ENCODE data around the gene OTOG. TPM values are rescaled to one million over a fixed set of nuclear protein-coding genes. Genes with fewer than 3 reads are reported as not detected.

OTOG gene
- total RNA-seq, 1 experiment from 2014 or later, result not detected

GRCh38 chr11:17658211-17658610, 111.2 kb downstream of the OTOG start:
- Histone ChIP-seq H3K36me3 (ENCODE audit: low read depth) (no peaks in the 10 kb centered on the region), H3K4me3 (no peak overlapping the region), H3K4me2 (no peak overlapping the region), H3K4me1 (replicated peaks; ENCODE audit: insufficient read depth) (no peaks in the 10 kb centered on the region), H3K9me2 (ENCODE audit: insufficient read depth) (no peaks in the 10 kb centered on the region), H3K79me2 (ENCODE audit: low read depth) (no peaks in the 10 kb centered on the region), H3F3A (ENCODE audit: insufficient read depth, low read depth) (no peaks in the 10 kb centered on the region), H3K27ac (no peak overlapping the region), H3K27me3 (ENCODE audit: insufficient read depth, low read depth) (peaks cover 3% of the 10 kb centered on the region; the same call in 1 of the 2 replicates), H2AFZ (no peak overlapping the region), H4K20me1 (ENCODE audit: insufficient read depth) (no peaks in the 10 kb centered on the region), H3K9me3 (ENCODE audit: insufficient read depth, low read depth) (no peaks in the 10 kb centered on the region; the same call in 1 of the 2 replicates)
- POLR2A ChIA-PET (ENCODE audit: unreplicated experiment), result no interaction called here
- TF ChIP-seq, protein P1, sequence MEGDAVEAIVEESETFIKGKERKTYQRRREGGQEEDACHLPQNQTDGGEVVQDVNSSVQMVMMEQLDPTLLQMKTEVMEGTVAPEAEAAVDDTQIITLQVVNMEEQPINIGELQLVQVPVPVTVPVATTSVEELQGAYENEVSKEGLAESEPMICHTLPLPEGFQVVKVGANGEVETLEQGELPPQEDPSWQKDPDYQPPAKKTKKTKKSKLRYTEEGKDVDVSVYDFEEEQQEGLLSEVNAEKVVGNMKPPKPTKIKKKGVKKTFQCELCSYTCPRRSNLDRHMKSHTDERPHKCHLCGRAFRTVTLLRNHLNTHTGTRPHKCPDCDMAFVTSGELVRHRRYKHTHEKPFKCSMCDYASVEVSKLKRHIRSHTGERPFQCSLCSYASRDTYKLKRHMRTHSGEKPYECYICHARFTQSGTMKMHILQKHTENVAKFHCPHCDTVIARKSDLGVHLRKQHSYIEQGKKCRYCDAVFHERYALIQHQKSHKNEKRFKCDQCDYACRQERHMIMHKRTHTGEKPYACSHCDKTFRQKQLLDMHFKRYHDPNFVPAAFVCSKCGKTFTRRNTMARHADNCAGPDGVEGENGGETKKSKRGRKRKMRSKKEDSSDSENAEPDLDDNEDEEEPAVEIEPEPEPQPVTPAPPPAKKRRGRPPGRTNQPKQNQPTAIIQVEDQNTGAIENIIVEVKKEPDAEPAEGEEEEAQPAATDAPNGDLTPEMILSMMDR (conservative IDR thresholded peaks at IDR 0.05), result no peak
- no peak for TF ChIP-seq EZH2 (IDR thresholded peaks at IDR 0.05; ENCODE audit: low read depth)
- CTCF ChIA-PET, result no interaction called here
- intact Hi-C loops (cut with micrococcal nuclease; ENCODE audit: unreplicated experiment), result no loop called here
- no peak for DNase-seq
- no TSS peak for BruUV-seq (replicated peaks)

DNA sequence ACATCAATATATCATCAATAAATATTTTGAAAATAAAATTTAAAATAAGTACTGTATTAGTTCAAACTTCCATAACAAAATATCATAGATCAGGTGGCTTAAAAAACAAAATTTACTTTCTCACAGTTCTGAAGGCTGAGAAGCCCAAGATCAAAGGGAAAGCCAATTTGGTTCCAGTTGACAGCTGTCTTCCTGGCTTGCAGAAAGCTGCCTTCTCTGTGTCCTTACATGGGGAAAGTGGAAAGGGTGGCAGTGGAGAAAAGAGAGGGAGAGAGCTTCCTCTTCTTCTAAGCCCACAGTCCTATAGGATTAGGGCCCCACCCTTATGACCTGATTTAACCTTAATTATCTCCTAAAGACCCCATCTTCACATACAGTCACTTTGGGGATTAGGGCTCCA, 121.1 kb downstream of the OTOG start:
- H3K27ac ChIP-seq, result no peak overlapping the region
- no peaks in the 10 kb centered on the region for H3K4me1 ChIP-seq (replicated peaks; ENCODE audit: insufficient read depth)
- CTCF ChIA-PET, result no interaction called here

DNA sequence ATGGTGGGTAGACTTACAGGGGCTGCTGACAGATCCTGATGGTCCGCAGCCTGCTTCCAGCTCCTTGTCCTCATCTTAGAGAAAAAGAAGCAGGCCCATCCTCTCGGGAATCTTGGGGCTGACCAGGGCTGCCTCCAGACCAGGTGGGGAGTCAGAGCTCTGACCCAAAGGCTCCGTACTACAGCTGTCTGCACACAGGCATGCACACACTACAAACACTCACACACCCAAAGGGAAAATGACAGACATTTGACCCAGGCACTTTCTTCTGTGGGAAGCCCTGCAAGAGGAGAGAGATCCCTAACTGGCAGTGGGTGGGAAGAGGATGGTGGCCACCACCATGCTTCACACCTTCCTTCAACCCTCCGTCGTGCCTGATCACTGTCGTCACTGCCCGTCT, 125.4 kb downstream of the OTOG start:
- CTCF ChIA-PET, result no interaction called here

More for the DNA sequence above, 121.1 kb downstream of the OTOG start:
- H3F3A ChIP-seq (ENCODE audit: insufficient read depth, low read depth), result no peaks in the 10 kb centered on the region
- BruUV-seq (replicated peaks), result no TSS peak
- intact Hi-C loops (cut with micrococcal nuclease; ENCODE audit: unreplicated experiment), result no loop called here
- no peak overlapping the region for H3K4me2 ChIP-seq
- H2AFZ ChIP-seq, result no peak overlapping the region
- no peak for DNase-seq
- POLR2A ChIA-PET (ENCODE audit: unreplicated experiment), result no interaction called here
- TF ChIP-seq, protein P1 (conservative IDR thresholded peaks at IDR 0.05), result no peak
- H3K4me3 ChIP-seq, result no peak overlapping the region
- no peaks in the 10 kb centered on the region for H4K20me1 ChIP-seq (ENCODE audit: insufficient read depth)
- no peaks in the 10 kb centered on the region for H3K36me3 ChIP-seq (ENCODE audit: low read depth)
- peaks cover 3% of the 10 kb centered on the region; the same call in 1 of the 2 replicates for H3K9me3 ChIP-seq (ENCODE audit: insufficient read depth, low read depth)
- no peaks in the 10 kb centered on the region; the same call in 1 of the 2 replicates for H3K9me2 ChIP-seq (ENCODE audit: insufficient read depth)
- H3K27me3 ChIP-seq (ENCODE audit: insufficient read depth, low read depth), result peaks cover 46% of the 10 kb centered on the region
- H3K79me2 ChIP-seq (ENCODE audit: low read depth), result no peaks in the 10 kb centered on the region

More for the DNA sequence above, 125.4 kb downstream of the OTOG start:
- intact Hi-C loops (cut with micrococcal nuclease; ENCODE audit: unreplicated experiment), result no loop called here
- H3K4me2 ChIP-seq, result no peak overlapping the region
- BruUV-seq (replicated peaks), result no TSS peak
- H3K79me2 ChIP-seq (ENCODE audit: low read depth), result no peaks in the 10 kb centered on the region
- no peak overlapping the region for H3K4me3 ChIP-seq
- H3K9me3 ChIP-seq (ENCODE audit: insufficient read depth, low read depth), result peaks cover 3% of the 10 kb centered on the region; the same call in 1 of the 2 replicates
- TF ChIP-seq, protein P1 (conservative IDR thresholded peaks at IDR 0.05), result no peak
- TF ChIP-seq EZH2 (IDR thresholded peaks at IDR 0.05; ENCODE audit: low read depth), result no peak
- H3K27me3 ChIP-seq (ENCODE audit: insufficient read depth, low read depth), result peaks cover 53% of the 10 kb centered on the region
- DNase-seq, result no peak
- no peak overlapping the region for H2AFZ ChIP-seq
- H3K36me3 ChIP-seq (ENCODE audit: low read depth), result no peaks in the 10 kb centered on the region
- no peaks in the 10 kb centered on the region for H4K20me1 ChIP-seq (ENCODE audit: insufficient read depth)
- H3F3A ChIP-seq (ENCODE audit: insufficient read depth, low read depth), result no peaks in the 10 kb centered on the region
- POLR2A ChIA-PET (ENCODE audit: unreplicated experiment), result no interaction called here
- H3K27ac ChIP-seq, result no peak overlapping the region
- H3K4me1 ChIP-seq (replicated peaks; ENCODE audit: insufficient read depth), result no peaks in the 10 kb centered on the region
- H3K9me2 ChIP-seq (ENCODE audit: insufficient read depth), result no peaks in the 10 kb centered on the region; the same call in 1 of the 2 replicates
